GM19397 (cell line): ENCODE data around the gene HABP2.

Experiments used
- ATAC-seq: cut with Tn5 transposase; IDR thresholded peaks from one replicate; pipeline ENCODE4 v1.9.1; 2021; ENCODE audit warnings: mild to moderate bottlenecking, moderate library complexity; ENCODE audit not compliant: unreplicated experiment

Gene HABP2

GRCh38 chr10:113627836-113628235, 75.0 kb downstream of the HABP2 start:
- ATAC-seq: no peak

DNA sequence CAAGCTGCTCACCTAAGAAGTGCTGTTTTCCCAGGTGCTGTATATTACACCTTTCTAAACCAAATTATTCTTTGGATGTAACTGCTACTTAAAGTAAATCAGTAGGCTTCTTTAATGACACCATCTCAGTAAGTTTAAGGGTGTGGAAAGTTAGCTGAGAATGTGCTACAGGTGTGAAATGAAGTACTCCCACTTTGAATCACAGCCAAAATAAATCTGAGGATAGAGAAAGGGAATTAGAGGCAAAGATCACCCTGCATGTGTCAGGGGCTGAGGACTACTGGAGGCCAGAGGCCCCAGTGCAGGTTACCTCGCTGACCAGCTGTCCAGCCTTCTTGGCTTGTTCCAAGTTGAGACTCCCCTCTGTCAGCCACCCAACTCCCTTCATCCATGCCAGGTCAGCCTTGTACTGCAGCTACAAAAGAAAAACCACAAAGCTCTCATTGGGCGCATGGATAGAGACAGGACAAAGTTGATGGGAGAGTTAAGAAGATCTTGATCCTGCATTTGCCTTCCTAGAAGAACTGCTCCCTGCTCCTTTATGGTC, 75.8 kb downstream of the HABP2 start:
- ATAC-seq: no peak

- no peak for ATAC-seq
Measured at GRCh38 chr10:113630929-113631533, 78.2 kb downstream of the HABP2 start.

DNA sequence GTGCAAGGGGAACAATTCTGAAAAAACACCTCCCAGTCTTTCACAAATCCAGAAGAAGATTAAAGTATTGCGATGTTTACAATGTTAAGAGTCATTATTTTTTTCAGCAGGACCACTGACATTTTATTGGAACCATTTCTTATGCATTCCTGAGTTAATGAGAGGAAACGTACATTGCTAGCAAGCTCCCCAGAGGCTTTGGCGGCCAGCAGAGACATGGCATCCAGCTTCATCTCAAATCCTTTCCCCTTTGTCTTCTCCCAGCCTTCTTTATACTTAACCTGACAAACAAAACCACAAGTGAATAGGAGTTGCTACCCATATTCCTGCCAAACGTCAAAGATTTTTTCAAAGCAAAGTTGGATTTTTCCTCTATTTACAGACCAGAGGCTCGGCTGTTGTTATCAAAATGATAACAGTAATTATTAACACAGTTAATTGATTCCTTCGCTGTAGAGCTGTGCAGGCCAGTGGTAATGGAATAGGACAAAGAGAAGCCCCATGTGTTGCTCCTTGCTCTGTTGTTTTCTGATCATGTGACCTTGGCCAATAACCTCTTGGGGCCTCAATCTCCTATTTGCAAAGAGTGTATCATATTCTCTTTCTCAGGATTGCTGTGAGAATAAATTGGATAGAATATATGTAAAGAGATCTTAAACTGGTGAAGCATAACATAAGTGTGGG, 79.0 kb downstream of the HABP2 start:
- no peak for ATAC-seq
